ENCODE measurements around the gene CYP46A1.

The CYP46A1 gene

GRCh38 chr14:99715266-99716000 lies 31.3 kb downstream of the CYP46A1 start:
- no peak for DNase-seq (ENCODE audit: low read depth)

DNA sequence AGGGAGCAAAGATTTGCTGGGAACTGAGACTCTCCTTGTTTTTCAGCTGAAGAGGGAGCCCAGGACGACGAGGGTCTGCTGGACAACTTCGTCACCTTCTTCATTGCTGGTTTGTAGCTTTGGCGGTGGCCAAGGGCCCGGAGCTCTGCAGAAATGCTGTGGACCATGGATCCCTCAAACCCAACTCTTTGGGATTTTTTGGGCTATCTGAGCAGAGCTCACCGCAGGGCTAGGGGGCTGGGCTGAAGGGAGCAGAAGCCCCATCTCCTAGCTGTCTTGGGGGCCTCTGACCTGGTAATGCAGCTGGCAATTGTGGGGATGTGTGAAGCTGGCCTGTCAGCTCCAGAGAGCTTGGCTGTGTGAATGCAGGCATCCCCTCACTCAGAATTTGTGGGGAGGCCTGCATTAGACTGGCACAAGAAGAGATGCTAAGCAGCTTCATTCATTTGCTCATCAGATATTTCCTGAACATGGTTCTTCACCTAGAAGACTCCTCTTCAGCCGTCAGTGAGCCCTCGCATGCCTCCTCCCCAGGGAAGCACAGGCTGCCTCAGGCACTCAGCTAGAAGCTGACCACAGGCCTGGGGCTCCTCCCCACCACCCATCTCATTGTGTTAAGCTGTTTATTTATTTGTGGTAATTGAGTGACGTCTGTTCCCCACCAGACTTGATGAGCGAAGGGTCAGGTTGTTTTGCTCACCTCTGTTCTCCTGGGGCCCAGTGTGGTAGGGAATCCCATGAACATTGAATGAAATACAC lies 32.2 kb downstream of the CYP46A1 start:
- DNase-seq (ENCODE audit: low read depth): no peak

DNA sequence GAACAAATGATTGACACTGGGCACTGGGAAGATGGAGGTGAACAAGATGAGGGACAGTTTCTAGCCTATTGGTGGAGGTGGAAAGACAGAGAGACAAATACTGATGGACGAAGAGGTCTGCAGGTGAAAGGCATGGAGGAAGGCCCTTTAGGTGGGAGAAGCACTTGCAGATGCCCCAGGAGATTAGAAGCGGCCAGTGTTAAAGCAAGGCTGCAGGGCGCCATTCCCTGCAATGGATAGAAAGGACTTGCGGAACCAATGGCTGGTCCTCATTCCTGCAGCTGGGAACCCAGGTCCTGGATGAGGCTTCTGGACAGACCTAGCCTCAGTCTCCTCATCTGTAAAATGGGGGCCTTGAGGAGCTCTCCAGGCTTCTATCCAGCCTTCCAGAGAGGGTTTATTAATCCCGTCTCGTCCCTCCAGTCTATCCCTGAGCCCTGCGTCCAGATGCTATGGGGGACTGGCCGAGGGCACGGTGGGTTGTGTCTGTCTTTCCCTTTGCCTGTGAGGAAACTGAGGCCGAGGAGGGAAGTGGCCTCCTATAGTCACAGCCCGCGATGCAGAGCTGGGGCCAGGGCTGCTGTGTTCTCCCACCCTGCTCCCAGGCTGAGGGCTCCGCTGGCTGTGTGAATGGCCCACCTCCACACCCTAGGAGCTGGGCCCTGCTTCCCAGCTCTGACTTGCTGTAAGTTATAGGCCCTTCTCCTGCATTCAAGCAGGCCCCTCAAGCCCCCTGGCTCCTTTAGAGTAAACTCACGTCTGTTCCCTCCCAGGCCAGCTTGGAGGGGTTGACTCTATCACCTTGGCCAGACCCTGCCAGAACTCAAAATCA lies 33.0 kb downstream of the CYP46A1 start:
- no peak for DNase-seq (ENCODE audit: low read depth)

DNA sequence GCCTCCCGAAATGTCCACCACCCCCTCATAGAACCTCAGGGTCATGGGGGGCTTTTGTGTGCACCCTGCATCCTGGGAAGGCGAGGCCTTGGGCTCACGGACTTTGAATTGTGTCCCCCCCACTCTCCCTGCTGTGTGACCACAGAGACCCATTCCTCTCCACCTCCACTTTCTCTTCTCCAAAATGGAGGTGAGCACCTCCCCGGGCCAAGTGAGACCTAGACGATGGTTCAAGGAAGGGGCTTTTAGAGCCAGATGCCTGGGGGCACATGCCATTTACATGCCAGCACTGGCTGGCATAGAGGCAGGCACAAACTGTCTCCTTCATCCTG lies 33.5 kb downstream of the CYP46A1 start:
- DNase-seq (ENCODE audit: low read depth): no peak

DNA sequence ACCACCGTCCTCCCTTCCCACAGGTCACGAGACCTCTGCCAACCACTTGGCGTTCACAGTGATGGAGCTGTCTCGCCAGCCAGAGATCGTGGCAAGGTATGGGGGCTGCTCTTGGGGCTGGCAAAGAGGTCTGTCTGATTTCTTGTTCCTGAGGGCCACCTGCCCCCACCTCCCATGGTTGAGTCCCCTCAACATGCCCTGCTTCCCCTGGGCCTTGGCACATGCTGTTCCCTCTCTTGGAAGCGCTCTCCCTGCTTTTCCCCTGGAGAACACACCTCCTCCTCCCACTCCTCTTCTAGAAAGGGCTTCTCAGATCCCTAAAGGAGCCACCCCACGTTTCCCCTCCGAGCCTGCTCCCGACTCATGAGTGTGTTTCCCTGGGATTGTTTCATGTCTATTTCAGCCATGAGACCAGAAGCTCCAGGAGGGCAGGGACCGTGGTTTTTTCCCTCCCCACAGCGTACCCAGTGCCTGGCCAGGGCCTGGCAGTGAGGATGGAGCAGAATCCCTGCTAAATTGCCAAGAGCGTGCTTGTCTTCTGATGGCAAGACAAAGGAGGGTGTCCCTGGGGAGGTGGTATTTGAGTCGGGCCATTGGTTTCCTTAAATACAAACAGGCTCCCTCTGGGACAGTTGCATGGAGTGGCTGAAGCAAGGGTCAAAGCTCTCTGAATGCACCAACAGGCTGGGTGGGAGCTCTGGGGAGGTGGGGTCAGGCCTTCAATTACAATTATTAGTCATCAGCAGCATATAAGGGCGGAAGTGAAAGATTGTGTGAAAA lies 34.1 kb downstream of the CYP46A1 start:
- DNase-seq (ENCODE audit: low read depth): no peak

- no peak for DNase-seq (ENCODE audit: low read depth)
These were observed 34.7 kb downstream of the CYP46A1 start for GRCh38 chr14:99718811-99719192.

DNA sequence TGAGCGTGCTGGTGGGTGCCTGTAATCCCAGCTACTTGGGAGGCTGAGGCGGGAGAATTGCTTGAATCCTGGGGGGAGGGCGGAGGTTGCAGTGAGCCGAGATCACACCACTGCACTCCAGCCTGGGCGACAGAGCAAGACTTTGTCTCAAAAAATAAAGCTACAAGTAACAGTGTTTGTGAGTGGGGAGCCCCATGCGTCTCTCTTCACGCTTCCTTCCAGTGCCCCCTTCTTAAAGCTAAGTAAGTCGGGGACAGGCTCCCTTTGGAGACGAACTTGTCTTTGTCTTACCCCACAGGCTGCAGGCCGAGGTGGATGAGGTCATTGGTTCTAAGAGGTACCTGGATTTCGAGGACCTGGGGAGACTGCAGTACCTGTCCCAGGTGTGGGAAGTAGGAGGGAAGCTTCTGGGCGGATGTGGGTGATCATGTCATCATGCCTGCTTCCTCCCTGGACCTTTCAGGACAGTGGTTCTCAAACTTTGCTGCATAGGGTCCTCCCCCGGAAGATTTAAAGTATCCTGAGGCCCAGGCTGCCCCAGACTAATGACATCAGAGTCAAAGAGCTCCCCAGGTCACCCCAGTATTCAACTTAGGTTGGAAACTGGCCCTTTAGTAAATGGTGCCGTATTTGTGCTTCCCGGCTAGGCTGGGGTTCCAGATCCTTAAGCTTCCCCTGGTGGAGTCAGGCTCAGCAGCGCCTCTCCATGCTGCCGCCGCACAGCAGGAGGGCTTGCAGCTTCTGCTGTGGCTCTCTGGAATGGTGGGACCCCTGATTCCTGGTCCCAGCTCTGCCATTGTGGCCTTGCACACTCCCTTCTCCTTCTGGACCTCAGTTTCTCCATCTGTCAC lies 37.1 kb downstream of the CYP46A1 start:
- no peak for DNase-seq (ENCODE audit: low read depth)

- no peak for DNase-seq (ENCODE audit: low read depth)
These were observed 37.9 kb downstream of the CYP46A1 start for GRCh38 chr14:99721792-99722516.

GRCh38 chr14:99722741-99723140 lies 38.6 kb downstream of the CYP46A1 start:
- no peak for DNase-seq (ENCODE audit: low read depth)

DNA sequence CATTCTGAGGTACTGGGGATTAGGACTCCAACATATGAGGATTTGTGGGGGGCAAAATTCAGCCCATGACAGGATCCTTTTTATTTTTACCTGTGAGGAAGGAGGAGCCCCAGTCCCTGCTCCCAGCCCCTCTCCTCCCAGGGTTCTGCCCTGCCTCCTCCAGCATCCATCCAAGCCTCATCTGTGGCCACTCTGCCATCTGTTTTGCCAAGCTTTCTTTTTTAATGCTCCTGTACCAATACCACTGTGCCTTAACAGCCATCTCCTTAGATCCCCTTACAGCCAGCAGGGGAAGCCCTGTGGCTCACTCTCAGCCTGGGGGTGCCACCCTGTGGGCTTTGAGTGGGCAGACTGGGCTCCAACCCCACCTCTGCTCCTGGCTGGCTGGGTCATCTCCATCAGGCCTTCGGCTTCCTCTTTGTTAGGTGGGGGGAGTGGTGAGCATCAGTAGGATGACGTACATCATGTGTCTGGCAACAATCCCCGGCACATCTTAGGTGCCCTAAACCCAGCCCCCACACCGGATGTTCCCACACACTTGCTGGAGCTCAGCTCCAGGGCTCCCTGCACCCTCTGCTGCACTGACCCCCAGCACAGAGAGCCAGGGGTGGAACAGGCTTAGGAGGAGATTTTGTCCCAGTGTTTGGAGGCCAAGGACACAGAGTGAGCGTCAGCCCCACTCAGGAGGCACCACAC lies 40.2 kb downstream of the CYP46A1 start:
- DNase-seq (ENCODE audit: low read depth): no peak

GRCh38 chr14:99724939-99725773 lies 41.1 kb downstream of the CYP46A1 start:
- no peak for DNase-seq (ENCODE audit: low read depth)

DNA sequence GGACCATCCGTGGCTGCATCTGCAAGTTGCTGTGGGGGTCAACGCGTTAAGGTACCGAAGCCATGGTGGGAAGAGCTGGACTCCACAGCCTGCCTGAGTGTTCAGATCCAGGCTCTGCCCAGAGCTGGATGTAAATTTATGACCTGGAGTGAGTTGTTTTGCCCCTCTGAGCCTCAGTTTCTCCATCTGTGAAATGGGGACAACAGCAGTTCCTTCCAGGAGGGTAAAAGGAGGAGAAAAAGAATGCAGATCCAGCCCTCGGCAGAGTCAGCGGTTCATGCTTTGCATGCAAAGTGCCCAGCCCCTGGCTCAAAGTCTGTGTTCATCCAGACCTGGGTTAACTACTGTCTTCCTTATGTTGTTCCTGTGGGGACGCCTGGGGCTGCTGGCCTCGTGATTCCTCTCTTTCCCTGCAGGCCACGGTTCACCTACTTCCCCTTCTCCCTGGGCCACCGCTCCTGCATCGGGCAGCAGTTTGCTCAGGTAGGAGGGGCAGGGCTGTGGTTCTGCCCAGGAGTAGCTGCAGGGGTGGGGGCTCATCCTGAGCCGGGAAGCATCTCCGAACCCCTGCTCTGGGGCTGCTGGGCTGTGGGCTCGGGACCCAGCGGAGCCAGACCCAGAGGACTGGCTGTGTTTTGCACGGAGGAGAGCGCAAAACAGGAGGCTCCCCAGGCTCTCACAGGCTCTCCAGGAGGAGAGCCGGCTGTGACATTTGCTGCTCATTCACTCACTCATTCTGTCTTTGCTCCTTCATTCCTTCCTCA lies 41.9 kb downstream of the CYP46A1 start:
- DNase-seq (ENCODE audit: low read depth): no peak

DNA sequence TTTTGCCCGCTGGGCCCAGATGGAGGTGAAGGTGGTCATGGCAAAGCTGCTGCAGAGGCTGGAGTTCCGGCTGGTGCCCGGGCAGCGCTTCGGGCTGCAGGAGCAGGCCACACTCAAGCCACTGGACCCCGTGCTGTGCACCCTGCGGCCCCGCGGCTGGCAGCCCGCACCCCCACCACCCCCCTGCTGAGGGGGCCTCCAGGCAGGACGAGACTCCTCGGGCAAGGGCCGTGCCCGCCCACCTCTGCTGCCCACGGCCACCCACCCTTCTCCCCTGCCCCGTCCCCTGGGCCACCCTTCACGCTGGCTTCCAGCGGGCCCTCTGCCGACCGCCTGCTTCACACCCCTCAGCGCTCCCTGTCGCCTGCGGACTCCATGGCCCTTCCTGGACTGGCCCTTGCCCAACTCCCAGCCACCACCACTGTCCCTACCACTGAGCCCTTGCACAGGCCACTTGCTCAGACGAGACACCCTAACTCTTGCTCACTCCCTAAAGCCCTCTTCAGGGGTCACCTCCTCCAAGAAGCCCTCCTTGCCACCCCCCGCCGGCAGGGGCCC lies 42.5 kb downstream of the CYP46A1 start:
- DNase-seq (ENCODE audit: low read depth): no peak

- no peak for DNase-seq (ENCODE audit: low read depth)
These were observed 43.2 kb downstream of the CYP46A1 start for GRCh38 chr14:99727096-99727870.

DNA sequence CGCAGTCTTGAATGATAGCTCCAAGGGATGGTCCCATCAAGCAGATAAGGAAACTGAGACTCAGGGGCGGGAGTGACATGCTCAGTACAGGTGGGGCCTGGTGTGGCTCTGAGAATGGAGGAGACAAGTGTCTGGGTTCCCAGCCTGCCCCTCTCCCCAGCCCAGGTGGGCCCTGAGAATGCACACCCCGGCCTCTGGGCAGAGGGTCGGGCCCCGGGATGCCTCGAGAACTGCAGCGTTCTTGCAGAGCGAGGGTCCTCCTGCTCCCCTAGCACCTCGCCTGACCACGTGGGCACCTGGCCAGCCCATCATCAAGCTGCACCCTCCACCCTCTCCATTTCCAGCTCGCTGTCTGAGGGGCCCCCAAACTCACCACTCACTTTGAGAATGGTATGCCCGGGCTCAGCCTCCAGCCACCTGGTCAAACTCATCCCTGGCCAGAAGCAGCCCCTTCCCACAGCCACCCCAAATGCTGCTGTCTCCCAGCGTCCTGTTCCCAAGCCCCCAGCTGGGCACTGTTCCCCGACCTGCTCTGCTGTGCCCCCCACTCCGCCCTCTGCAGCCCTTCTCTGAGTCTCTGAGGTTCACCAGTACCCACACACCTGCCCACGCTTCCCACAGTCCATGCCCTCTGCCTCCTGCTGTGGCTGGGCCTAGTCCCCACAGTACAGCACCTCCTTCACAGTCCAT lies 44.3 kb downstream of the CYP46A1 start:
- DNase-seq (ENCODE audit: low read depth): no peak

DNA sequence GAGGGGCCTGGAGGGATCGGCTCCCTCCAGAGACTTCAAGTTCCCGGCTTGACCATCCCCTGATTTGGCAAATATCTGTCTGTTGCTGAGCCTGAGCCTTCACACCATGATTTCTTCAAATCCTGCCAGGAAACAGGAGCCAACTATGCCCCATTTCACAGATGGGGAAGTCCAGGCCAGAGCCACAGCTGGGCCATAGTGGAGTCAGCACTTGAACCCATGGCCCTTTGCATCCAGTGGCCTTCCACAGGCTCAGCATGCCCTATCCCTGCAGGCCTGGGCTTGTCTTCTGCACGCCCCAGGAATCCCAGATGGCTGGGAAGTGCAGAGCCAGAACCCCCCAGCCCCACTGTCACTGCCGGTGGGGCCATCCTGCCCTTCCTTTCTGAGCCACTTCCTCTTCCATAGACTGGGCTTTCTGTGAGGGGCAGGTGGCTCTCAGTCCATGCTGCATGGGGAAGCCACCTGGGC lies 44.9 kb downstream of the CYP46A1 start:
- DNase-seq (ENCODE audit: low read depth): no peak
